ENCODE results near the gene CSNK2A1. TPM values are rescaled to one million over a fixed set of nuclear protein-coding genes. Genes with fewer than 3 reads are reported as not detected.

CSNK2A1 gene
- total and polyA plus RNA-seq, 12 donors = 18.9 to 192 (median 94.1) TPM

DNA sequence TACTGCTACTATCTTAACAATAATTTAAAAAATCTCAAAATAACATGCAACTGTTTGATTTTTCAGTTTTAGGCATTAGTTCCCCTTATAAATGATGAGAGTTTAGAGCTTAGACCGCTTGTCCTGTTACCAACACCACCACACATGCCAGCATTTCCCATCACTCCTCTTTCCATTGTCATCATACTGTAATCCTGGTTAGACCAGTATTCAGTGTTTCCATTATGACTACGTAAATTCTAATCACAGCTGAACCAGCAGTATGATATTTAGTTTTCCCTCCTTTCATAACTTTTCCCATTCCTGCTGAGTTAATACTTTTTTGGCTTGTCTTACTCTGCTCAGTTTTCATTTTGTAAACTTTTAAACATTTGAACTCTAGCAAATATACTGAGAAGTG, 69.0 kb downstream of the CSNK2A1 start:
- H3K9me3 ChIP-seq (replicated peaks in 1 of 3) = no peaks in the 10 kb centered on the region
- 84 to 94% (median 89%) methylated on average over 2 of the region's 2 CpGs for WGBS, 4 donors
- no peak for DNase-seq
- no peaks in the 10 kb centered on the region for H3K4me1 ChIP-seq (replicated peaks in 1 of 2)
- no peak overlapping the region for H3K4me3 ChIP-seq
- H3K36me3 ChIP-seq (replicated peaks in 1 of 2) = peaks cover 0 to 7% of the 10 kb centered on the region in 2 donors
- no peaks in the 10 kb centered on the region for H3K27me3 ChIP-seq
- intact Hi-C loops (cut with DNase I) = loop anchor here in 1 of 2 donors (5.0 kb wide), 2 partner anchors 37 to 122 kb away; no protein-coding TSS in a partner anchor
- no peak overlapping the region for H3K27ac ChIP-seq
- TF ChIP-seq, protein P1, sequence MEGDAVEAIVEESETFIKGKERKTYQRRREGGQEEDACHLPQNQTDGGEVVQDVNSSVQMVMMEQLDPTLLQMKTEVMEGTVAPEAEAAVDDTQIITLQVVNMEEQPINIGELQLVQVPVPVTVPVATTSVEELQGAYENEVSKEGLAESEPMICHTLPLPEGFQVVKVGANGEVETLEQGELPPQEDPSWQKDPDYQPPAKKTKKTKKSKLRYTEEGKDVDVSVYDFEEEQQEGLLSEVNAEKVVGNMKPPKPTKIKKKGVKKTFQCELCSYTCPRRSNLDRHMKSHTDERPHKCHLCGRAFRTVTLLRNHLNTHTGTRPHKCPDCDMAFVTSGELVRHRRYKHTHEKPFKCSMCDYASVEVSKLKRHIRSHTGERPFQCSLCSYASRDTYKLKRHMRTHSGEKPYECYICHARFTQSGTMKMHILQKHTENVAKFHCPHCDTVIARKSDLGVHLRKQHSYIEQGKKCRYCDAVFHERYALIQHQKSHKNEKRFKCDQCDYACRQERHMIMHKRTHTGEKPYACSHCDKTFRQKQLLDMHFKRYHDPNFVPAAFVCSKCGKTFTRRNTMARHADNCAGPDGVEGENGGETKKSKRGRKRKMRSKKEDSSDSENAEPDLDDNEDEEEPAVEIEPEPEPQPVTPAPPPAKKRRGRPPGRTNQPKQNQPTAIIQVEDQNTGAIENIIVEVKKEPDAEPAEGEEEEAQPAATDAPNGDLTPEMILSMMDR (IDR thresholded peaks at IDR 0.05) = no peak
- no peak for TF ChIP-seq POLR2A (IDR thresholded peaks at IDR 0.05)

DNA sequence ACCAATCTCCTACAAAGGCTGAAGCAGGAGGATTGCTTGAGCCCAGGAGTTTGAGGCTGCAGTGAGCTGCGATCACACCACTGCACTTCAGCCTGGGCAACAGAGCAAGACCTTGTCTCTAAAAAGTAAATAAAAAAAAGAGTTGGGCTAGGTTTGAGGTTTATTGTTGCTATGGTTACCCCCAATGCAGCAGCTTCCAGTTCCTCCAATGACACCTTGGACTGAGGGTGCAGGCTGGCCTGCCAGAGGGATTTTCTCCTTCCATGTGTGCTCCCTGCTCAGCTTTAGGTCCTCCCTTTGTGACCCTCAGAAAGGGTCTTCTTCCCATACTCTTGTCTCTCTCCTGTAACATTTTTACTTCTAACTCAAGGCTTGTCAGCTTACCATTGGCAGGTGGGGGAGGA, 70.7 kb downstream of the CSNK2A1 start:
- TF ChIP-seq POLR2A (IDR thresholded peaks at IDR 0.05) = no peak
- TF ChIP-seq, protein P1 (IDR thresholded peaks at IDR 0.05) = no peak
- Histone ChIP-seq H3K27ac (no peak overlapping the region), H3K36me3 (replicated peaks in 1 of 2) (peaks cover 0 to 7% of the 10 kb centered on the region in 2 donors), H3K4me1 (replicated peaks in 1 of 2) (no peaks in the 10 kb centered on the region), H3K9me3 (replicated peaks in 1 of 3) (no peaks in the 10 kb centered on the region), H3K4me3 (no peak overlapping the region), H3K27me3 (no peaks in the 10 kb centered on the region)
- DNase-seq = no peak
- 85 to 100% (median 95%) methylated on average over 1 of the region's 1 CpG for WGBS, 4 donors
- intact Hi-C loops (cut with DNase I) = loop anchor here in 1 of 2 donors (5.0 kb wide), 2 partner anchors 36 to 121 kb away; no protein-coding TSS in a partner anchor

DNA sequence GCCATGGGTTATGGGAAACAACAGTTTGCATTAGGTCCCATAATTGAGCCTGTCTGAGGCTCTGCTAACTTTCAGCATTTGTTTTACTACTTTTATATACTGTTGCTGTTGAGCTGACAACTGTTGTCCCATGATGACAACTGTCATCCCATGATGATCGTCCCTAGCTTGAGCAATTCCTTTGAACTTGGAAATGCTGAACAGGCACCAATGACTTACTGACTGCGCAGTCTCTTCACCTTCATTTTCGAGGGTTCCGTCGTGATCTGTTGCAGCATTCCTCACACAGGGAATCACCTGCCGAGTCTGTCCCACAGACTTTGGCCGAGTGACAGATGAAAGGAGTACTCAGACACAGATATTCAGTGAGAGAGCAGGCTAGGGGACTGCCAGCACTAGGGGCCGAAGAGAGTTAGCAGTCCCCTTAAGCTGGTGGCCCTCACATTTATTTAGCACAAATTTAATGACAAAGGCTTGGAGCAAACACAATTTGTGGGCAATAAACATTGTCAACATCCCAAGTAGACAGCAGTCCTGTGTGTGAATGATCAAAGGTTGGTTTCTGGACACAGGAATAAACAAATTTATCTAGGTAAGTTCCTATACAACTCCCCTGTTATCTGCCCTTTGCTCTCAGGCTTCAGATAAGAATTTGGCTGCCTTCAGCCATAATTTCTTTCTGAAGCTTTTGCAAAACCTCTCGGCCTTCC, 71.3 kb downstream of the CSNK2A1 start:
- intact Hi-C loops (cut with DNase I) = loop anchor here in 1 of 2 donors (5.0 kb wide), 2 partner anchors 35 to 120 kb away; no protein-coding TSS in a partner anchor
- no peak for DNase-seq
- no peak overlapping the region for H3K27ac ChIP-seq
- no peaks in the 10 kb centered on the region for H3K9me3 ChIP-seq (replicated peaks in 1 of 3)
- WGBS, 4 donors = 85 to 92% (median 87%) methylated on average over 9 of the region's 9 CpGs
- peaks cover 0 to 7% of the 10 kb centered on the region in 2 donors for H3K36me3 ChIP-seq (replicated peaks in 1 of 2)
- H3K4me3 ChIP-seq = no peak overlapping the region
- H3K27me3 ChIP-seq = no peaks in the 10 kb centered on the region
- no peak for TF ChIP-seq POLR2A (IDR thresholded peaks at IDR 0.05)
- TF ChIP-seq, protein P1 (IDR thresholded peaks at IDR 0.05) = no peak
- no peaks in the 10 kb centered on the region for H3K4me1 ChIP-seq (replicated peaks in 1 of 2)

DNA sequence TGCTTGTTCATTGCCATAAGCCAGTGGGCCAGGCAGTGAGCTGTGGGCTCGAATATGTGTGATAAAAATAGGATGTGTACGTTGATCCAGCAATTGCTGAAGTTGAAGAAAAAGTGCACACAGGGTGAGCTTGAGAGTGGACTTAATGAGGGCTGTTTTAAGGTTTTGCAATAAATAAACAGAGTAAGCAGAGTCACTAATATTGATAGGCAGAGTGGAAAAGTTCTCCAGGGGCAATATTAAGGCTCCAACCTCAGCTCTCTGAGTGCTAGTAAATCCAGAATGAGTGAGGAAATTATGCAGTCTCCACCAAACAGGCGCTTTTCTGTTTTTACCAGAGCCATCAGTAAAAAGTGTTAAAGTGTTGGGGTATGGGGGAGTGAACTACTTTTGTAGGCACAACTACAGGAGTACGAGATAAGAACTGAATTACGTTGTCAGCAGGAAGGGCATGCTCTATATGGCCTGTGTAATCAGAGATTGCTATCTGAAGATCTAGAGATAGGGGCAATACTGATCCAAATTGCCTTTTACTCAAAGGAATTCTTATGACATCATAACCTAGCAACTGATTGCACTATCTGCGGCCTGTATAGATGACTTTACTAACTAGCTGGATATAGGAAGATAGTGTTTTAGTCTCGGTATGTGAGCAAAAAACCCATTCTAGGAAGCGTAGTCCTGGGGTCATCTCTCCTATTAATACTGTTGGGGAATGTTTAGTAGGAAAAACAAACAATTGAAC, 73.7 kb downstream of the CSNK2A1 start:
- no peaks in the 10 kb centered on the region for H3K4me1 ChIP-seq (replicated peaks in 1 of 2)
- TF ChIP-seq, protein P1 (IDR thresholded peaks at IDR 0.05) = no peak
- no peak for TF ChIP-seq POLR2A (IDR thresholded peaks at IDR 0.05)
- H3K27ac ChIP-seq = no peak overlapping the region
- H3K4me3 ChIP-seq = no peak overlapping the region
- no peak for DNase-seq
- H3K27me3 ChIP-seq = no peaks in the 10 kb centered on the region
- intact Hi-C loops (cut with DNase I) = loop anchor here (5.0 kb wide), 3 partner anchors 33 to 118 kb away; no protein-coding TSS in a partner anchor
- no peaks in the 10 kb centered on the region for H3K9me3 ChIP-seq (replicated peaks in 1 of 3)
- no peaks in the 10 kb centered on the region for H3K36me3 ChIP-seq (replicated peaks in 1 of 2)
- WGBS, 4 donors = 71 to 79% (median 76%) methylated on average over 8 of the region's 8 CpGs

All from adrenal gland (tissue), 12 donors.